Measurements from ENCODE around the gene IGFL2.

Gene IGFL2

GRCh38 chr19:46109876-46110275 is 38.2 kb upstream of the IGFL2 start:
- DNase-seq (ENCODE audit: low spot score), result no peak
- no peak for TF ChIP-seq CTCF (IDR thresholded peaks at IDR 0.05; ENCODE audit: poor library complexity, severe bottlenecking)
- no peak for ATAC-seq (ENCODE audit: low read depth)

GRCh38 chr19:46111376-46111775 is 36.7 kb upstream of the IGFL2 start:
- Histone ChIP-seq H3K4me1 (ENCODE audit: insufficient read depth, poor library complexity, severe bottlenecking) (peaks cover 14% of the 10 kb centered on the region), H3K36me3 (ENCODE audit: low read depth) (no peaks in the 10 kb centered on the region), H3K9me3 (ENCODE audit: severe bottlenecking) (no peaks in the 10 kb centered on the region), H3K4me3 (ENCODE audit: severe bottlenecking) (no peak overlapping the region), H3K27ac (ENCODE audit: poor library complexity, severe bottlenecking) (no peak overlapping the region), H3K27me3 (ENCODE audit: insufficient read depth, poor library complexity, severe bottlenecking) (no peaks in the 10 kb centered on the region)
- TF ChIP-seq CTCF (IDR thresholded peaks at IDR 0.05; ENCODE audit: poor library complexity, severe bottlenecking), result no peak
- DNase-seq (ENCODE audit: low spot score), result no peak
- ATAC-seq (ENCODE audit: low read depth), result no peak

More at GRCh38 chr19:46109876-46110275, 38.2 kb upstream of the IGFL2 start:
- Histone ChIP-seq H3K9me3 (ENCODE audit: severe bottlenecking) (no peaks in the 10 kb centered on the region), H3K27ac (ENCODE audit: poor library complexity, severe bottlenecking) (no peak overlapping the region), H3K36me3 (ENCODE audit: low read depth) (no peaks in the 10 kb centered on the region), H3K4me1 (ENCODE audit: insufficient read depth, poor library complexity, severe bottlenecking) (peaks cover under 1% of the 10 kb centered on the region), H3K27me3 (ENCODE audit: insufficient read depth, poor library complexity, severe bottlenecking) (no peaks in the 10 kb centered on the region), H3K4me3 (ENCODE audit: severe bottlenecking) (no peak overlapping the region)

GRCh38 chr19:46112527-46112926 is 35.5 kb upstream of the IGFL2 start:
- Histone ChIP-seq H3K36me3 (ENCODE audit: low read depth) (no peaks in the 10 kb centered on the region), H3K27me3 (ENCODE audit: insufficient read depth, poor library complexity, severe bottlenecking) (no peaks in the 10 kb centered on the region), H3K9me3 (ENCODE audit: severe bottlenecking) (no peaks in the 10 kb centered on the region), H3K27ac (ENCODE audit: poor library complexity, severe bottlenecking) (no peak overlapping the region), H3K4me3 (ENCODE audit: severe bottlenecking) (no peak overlapping the region), H3K4me1 (ENCODE audit: insufficient read depth, poor library complexity, severe bottlenecking) (peaks cover 15% of the 10 kb centered on the region)
- no peak for TF ChIP-seq CTCF (IDR thresholded peaks at IDR 0.05; ENCODE audit: poor library complexity, severe bottlenecking)
- DNase-seq (ENCODE audit: low spot score) (no peak), ATAC-seq (ENCODE audit: low read depth) (no peak)

DNA sequence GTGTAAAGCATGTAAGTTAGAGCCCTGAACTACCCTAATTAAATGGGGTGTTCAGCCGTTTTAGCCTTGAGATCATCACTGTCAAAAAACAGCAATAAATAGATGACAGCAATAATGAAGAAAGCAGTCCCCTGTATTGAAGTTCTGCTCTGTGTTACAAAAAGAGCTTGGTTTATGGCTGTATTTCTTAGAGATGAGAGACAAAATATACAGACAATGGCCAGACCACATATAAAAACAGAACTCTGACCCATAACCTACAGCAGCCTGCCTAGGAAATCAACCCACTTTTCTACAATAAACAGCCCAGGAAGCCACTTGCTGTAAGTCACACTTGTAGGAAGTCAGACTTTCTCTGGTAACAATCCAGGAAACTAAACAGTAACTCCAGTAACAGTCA is 34.3 kb upstream of the IGFL2 start:
- Histone ChIP-seq H3K27me3 (ENCODE audit: insufficient read depth, poor library complexity, severe bottlenecking) (no peaks in the 10 kb centered on the region), H3K27ac (ENCODE audit: poor library complexity, severe bottlenecking) (no peak overlapping the region), H3K9me3 (ENCODE audit: severe bottlenecking) (no peaks in the 10 kb centered on the region), H3K4me3 (ENCODE audit: severe bottlenecking) (no peak overlapping the region), H3K4me1 (ENCODE audit: insufficient read depth, poor library complexity, severe bottlenecking) (peaks cover 22% of the 10 kb centered on the region), H3K36me3 (ENCODE audit: low read depth) (no peaks in the 10 kb centered on the region)
- ATAC-seq (ENCODE audit: low read depth) (no peak), DNase-seq (ENCODE audit: low spot score) (no peak)
- TF ChIP-seq CTCF (IDR thresholded peaks at IDR 0.05; ENCODE audit: poor library complexity, severe bottlenecking), result no peak

GRCh38 chr19:46115396-46116106 is 32.5 kb upstream of the IGFL2 start:
- no peak for TF ChIP-seq CTCF (IDR thresholded peaks at IDR 0.05; ENCODE audit: poor library complexity, severe bottlenecking)
- H3K4me3 ChIP-seq (ENCODE audit: severe bottlenecking), result no peak overlapping the region
- ATAC-seq (ENCODE audit: low read depth) (peak; percentile 99), DNase-seq (ENCODE audit: low spot score) (no peak)
- H3K27ac ChIP-seq (ENCODE audit: poor library complexity, severe bottlenecking), result peak overlapping the region; percentile 27
- no peaks in the 10 kb centered on the region for H3K27me3 ChIP-seq (ENCODE audit: insufficient read depth, poor library complexity, severe bottlenecking)
- peaks cover 22% of the 10 kb centered on the region for H3K4me1 ChIP-seq (ENCODE audit: insufficient read depth, poor library complexity, severe bottlenecking)
- no peaks in the 10 kb centered on the region for H3K9me3 ChIP-seq (ENCODE audit: severe bottlenecking)
- no peaks in the 10 kb centered on the region for H3K36me3 ChIP-seq (ENCODE audit: low read depth)

Data from RWPE2 (cell line).